ENCODE measurements around the gene PPP1R15A. TPM values are rescaled to one million over a fixed set of nuclear protein-coding genes. Genes with fewer than 3 reads are reported as not detected.
"Not testable (repeated sequence)": the region's sequence is repeated elsewhere in the genome, so short reads cannot be mapped to it uniquely, and the experiment has no call there.

The PPP1R15A gene
- total RNA-seq, 1 donor from 2014 or later: 87.0 TPM

DNA sequence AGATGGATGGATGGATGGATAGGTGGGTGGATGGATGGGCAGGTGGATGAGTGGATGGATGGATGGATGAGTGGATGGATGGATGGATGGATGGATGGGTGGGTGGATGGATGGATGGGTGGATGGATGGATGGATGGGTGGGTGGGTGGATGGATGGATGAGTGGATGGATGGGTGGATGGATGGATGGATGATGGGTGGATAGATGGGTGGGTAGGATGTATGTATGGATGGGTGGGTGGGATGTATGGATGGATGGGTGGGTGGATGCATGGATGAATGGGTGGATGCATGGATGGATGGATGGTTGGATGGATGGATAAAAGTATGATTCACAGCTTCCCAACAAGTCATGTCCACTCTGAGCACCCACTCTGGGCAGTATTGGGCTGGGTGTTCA, 31.6 kb downstream of the PPP1R15A start:
- intact Hi-C loops (cut with DNase I); DNase-seq (ENCODE audit: low spot score): not testable (repeated sequence)

DNA sequence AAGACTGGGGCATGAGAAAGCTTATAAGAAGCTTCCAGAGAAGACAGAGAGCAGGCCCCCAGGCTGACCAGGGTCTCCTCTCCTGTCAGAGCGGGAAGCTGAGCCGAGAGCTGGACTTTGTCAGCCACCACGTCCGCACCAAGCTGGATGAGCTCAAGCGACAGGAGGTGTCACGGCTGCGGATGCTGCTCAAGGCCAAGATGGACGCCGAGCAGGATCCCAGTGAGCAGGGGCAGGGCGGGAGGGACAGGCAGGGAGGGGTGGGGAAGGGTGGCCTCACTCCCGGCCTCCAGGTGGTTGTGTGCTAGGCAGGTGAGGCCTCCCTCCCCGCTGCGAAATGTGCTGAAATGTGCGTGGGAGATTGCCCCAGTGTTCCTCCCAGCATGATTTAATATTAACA, 33.4 kb downstream of the PPP1R15A start:
- DNase-seq (ENCODE audit: low spot score): no peak
- intact Hi-C loops (cut with DNase I): no loop called here

GRCh38 chr19:48906324-48906723, 34.1 kb downstream of the PPP1R15A start:
- no peak for DNase-seq (ENCODE audit: low spot score)
- intact Hi-C loops (cut with DNase I): no loop called here

- intact Hi-C loops (cut with DNase I): no loop called here
Measured at GRCh38 chr19:48907671-48908070, 35.5 kb downstream of the PPP1R15A start.

GRCh38 chr19:48909424-48910077, 37.3 kb downstream of the PPP1R15A start:
- DNase-seq (ENCODE audit: low spot score); intact Hi-C loops (cut with DNase I): not testable (repeated sequence)

More at GRCh38 chr19:48907671-48908070, 35.5 kb downstream of the PPP1R15A start:
- no peak for DNase-seq (ENCODE audit: low spot score)

DNA sequence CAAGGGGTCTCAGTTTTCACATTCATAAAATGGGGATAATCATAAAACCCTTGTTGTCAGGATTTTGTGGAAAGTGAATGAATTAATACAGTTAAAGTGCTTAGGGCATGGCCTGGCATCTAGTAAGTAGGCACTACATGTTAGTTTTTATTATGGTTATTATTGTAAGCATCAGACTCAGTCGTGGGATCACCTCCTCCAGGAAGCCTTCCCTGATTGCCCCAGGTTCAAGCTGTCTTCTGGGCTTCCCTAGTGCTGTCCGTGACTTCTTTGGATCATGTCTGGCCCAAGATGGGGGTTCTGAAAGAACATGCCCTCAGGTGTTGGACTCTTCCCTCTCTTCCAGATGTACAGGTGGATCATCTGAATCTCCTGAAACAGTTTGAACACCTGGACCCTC, 38.6 kb downstream of the PPP1R15A start:
- intact Hi-C loops (cut with DNase I): no loop called here
- no peak for DNase-seq (ENCODE audit: low spot score)

- DNase-seq (ENCODE audit: low spot score): no peak
- intact Hi-C loops (cut with DNase I): no loop called here
Measured at GRCh38 chr19:48913114-48913889, 41.1 kb downstream of the PPP1R15A start.

- intact Hi-C loops (cut with DNase I): no loop called here
- DNase-seq (ENCODE audit: low spot score): no peak
Measured at GRCh38 chr19:48914181-48914580, 42.0 kb downstream of the PPP1R15A start.

- no peak for DNase-seq (ENCODE audit: low spot score)
- intact Hi-C loops (cut with DNase I): no loop called here
Measured at GRCh38 chr19:48915757-48916156, 43.5 kb downstream of the PPP1R15A start.

- intact Hi-C loops (cut with DNase I): no loop called here
- DNase-seq (ENCODE audit: low spot score): no peak
Measured at GRCh38 chr19:48918071-48918470, 45.9 kb downstream of the PPP1R15A start.

- intact Hi-C loops (cut with DNase I): no loop called here
Measured at GRCh38 chr19:48918801-48919247, 46.6 kb downstream of the PPP1R15A start.

GRCh38 chr19:48919271-48919670, 47.0 kb downstream of the PPP1R15A start:
- DNase-seq (ENCODE audit: low spot score); intact Hi-C loops (cut with DNase I): not testable (repeated sequence)

More at GRCh38 chr19:48918801-48919247, 46.6 kb downstream of the PPP1R15A start:
- no peak for DNase-seq (ENCODE audit: low spot score)

DNA sequence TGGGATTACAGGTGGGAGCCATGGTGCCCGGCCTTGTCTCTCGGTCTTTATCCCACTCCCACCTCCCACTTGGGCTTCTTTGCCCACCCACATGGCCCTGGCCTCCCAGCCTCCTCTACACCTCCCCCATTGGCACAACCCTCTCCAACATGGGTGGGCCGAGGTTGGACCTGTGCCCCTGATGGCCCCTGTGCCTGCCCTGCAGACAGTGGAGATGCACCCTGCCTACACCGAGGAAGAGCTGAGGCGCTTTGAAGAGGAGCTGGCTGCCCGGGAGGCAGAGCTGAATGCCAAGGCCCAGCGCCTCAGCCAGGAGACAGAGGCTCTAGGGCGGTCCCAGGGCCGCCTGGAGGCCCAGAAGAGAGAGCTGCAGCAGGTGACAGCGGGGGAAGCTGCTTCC, 48.7 kb downstream of the PPP1R15A start:
- intact Hi-C loops (cut with DNase I): no loop called here
- no peak for DNase-seq (ENCODE audit: low spot score)

GRCh38 chr19:48921721-48922500, 49.7 kb downstream of the PPP1R15A start:
- intact Hi-C loops (cut with DNase I): no loop called here
- DNase-seq (ENCODE audit: low spot score): no peak

DNA sequence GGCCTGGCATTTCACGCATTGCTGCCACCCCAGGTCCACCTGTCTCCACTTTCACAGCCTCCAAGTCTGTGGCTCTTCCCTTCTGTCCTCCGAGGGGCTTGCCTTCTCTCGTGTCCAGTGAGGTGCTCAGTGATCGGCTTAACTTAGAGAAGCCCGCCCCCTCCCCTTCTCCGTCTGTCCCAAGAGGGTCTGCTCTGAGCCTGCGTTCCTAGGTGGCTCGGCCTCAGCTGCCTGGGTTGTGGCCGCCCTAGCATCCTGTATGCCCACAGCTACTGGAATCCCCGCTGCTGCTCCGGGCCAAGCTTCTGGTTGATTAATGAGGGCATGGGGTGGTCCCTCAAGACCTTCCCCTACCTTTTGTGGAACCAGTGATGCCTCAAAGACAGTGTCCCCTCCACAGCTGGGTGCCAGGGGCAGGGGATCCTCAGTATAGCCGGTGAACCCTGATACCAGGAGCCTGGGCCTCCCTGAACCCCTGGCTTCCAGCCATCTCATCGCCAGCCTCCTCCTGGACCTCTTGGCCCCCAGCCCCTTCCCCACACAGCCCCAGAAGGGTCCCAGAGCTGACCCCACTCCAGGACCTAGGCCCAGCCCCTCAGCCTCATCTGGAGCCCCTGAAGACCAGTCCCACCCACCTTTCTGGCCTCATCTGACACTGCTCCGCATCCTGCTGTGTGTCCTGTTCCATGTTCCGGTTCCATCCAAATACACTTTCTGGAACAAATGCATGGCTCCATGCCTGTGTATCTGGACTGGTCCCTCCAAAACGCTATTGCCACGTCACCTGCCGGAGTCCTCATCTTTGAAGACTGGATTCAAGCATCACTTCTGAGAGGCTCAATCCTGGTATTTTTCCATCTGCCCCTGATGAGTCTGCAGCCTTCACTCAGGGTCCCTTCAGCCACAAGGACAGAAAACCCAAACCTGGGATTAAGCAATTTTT, 50.6 kb downstream of the PPP1R15A start:
- DNase-seq (ENCODE audit: low spot score): no peak
- intact Hi-C loops (cut with DNase I): no loop called here

- intact Hi-C loops (cut with DNase I): no loop called here
- DNase-seq (ENCODE audit: low spot score): no peak
Measured at GRCh38 chr19:48925240-48925843, 53.1 kb downstream of the PPP1R15A start.
